Measurements from ENCODE around the gene JAZF1. TPM values are rescaled to one million over a fixed set of nuclear protein-coding genes. Genes with fewer than 3 reads are reported as not detected.

Gene JAZF1
- total and polyA plus RNA-seq, 2 of the 8 experiments (the other 6 are each of a cell fraction or from before 2014, with no cell fraction given): 2.6 to 21.8 TPM

DNA sequence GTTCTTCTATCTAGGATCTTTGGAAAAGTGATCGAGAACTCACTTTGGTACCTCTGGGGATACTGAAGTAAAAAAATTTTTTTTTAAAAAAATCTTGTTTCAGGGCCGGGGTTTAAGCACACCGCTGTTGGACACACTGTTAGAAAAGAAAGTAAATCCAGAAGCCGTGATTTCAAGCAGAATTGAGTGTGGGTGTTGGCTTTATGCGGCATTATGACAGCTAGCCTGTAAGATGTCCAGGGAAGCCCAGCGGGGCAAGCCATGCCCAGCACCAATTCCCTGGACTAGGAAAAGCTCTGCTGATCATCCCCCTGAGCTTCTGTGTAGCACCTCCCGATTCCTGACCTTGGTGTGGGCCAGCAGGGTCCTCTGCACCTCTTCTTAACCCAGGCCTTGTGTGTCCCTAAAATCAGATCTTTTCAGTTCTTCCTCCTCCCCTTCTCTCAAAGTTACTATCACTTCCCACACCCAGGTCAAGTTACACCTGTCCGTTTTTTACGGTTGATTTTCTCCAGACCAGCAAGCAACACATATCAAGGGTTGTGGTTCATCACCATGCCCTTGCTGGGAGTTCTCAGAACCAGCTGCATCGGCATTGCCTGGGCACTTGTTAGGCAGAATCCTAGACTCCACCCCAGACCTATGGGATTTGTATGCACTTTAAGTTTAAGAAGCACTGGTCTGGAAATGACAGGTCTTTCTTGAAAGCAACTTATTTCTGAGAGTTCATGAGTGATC, 235.4 kb downstream of the JAZF1 start (continued):
- TF ChIP-seq, protein P1, sequence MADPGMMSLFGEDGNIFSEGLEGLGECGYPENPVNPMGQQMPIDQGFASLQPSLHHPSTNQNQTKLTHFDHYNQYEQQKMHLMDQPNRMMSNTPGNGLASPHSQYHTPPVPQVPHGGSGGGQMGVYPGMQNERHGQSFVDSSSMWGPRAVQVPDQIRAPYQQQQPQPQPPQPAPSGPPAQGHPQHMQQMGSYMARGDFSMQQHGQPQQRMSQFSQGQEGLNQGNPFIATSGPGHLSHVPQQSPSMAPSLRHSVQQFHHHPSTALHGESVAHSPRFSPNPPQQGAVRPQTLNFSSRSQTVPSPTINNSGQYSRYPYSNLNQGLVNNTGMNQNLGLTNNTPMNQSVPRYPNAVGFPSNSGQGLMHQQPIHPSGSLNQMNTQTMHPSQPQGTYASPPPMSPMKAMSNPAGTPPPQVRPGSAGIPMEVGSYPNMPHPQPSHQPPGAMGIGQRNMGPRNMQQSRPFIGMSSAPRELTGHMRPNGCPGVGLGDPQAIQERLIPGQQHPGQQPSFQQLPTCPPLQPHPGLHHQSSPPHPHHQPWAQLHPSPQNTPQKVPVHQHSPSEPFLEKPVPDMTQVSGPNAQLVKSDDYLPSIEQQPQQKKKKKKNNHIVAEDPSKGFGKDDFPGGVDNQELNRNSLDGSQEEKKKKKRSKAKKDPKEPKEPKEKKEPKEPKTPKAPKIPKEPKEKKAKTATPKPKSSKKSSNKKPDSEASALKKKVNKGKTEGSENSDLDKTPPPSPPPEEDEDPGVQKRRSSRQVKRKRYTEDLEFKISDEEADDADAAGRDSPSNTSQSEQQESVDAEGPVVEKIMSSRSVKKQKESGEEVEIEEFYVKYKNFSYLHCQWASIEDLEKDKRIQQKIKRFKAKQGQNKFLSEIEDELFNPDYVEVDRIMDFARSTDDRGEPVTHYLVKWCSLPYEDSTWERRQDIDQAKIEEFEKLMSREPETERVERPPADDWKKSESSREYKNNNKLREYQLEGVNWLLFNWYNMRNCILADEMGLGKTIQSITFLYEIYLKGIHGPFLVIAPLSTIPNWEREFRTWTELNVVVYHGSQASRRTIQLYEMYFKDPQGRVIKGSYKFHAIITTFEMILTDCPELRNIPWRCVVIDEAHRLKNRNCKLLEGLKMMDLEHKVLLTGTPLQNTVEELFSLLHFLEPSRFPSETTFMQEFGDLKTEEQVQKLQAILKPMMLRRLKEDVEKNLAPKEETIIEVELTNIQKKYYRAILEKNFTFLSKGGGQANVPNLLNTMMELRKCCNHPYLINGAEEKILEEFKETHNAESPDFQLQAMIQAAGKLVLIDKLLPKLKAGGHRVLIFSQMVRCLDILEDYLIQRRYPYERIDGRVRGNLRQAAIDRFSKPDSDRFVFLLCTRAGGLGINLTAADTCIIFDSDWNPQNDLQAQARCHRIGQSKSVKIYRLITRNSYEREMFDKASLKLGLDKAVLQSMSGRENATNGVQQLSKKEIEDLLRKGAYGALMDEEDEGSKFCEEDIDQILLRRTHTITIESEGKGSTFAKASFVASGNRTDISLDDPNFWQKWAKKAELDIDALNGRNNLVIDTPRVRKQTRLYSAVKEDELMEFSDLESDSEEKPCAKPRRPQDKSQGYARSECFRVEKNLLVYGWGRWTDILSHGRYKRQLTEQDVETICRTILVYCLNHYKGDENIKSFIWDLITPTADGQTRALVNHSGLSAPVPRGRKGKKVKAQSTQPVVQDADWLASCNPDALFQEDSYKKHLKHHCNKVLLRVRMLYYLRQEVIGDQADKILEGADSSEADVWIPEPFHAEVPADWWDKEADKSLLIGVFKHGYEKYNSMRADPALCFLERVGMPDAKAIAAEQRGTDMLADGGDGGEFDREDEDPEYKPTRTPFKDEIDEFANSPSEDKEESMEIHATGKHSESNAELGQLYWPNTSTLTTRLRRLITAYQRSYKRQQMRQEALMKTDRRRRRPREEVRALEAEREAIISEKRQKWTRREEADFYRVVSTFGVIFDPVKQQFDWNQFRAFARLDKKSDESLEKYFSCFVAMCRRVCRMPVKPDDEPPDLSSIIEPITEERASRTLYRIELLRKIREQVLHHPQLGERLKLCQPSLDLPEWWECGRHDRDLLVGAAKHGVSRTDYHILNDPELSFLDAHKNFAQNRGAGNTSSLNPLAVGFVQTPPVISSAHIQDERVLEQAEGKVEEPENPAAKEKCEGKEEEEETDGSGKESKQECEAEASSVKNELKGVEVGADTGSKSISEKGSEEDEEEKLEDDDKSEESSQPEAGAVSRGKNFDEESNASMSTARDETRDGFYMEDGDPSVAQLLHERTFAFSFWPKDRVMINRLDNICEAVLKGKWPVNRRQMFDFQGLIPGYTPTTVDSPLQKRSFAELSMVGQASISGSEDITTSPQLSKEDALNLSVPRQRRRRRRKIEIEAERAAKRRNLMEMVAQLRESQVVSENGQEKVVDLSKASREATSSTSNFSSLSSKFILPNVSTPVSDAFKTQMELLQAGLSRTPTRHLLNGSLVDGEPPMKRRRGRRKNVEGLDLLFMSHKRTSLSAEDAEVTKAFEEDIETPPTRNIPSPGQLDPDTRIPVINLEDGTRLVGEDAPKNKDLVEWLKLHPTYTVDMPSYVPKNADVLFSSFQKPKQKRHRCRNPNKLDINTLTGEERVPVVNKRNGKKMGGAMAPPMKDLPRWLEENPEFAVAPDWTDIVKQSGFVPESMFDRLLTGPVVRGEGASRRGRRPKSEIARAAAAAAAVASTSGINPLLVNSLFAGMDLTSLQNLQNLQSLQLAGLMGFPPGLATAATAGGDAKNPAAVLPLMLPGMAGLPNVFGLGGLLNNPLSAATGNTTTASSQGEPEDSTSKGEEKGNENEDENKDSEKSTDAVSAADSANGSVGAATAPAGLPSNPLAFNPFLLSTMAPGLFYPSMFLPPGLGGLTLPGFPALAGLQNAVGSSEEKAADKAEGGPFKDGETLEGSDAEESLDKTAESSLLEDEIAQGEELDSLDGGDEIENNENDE (IDR thresholded peaks at IDR 0.05; ENCODE audit: insufficient replicate concordance, low read length): no peak
- no peak for TF ChIP-seq EP300 (IDR thresholded peaks at IDR 0.05; ENCODE audit: borderline replicate concordance in 1 of 2, low read depth in 2 of 2, low read length in 2 of 2)
- TF ChIP-seq EZH2 (IDR thresholded peaks at IDR 0.05; ENCODE audit: low read depth, low read length, severe bottlenecking): no peak
- TF ChIP-seq PHF8 (conservative IDR thresholded peaks at IDR 0.05; ENCODE audit: low read depth, low read length): no peak
- no peak for TF ChIP-seq KDM4A (IDR thresholded peaks at IDR 0.05; ENCODE audit: low read depth, low read length, severe bottlenecking)
- no peak for TF ChIP-seq SIN3A (conservative IDR thresholded peaks at IDR 0.05 in 1 of 2, IDR thresholded peaks at IDR 0.05 in 1 of 2; ENCODE audit: low read depth in 1 of 2, low read length in 2 of 2)
- TF ChIP-seq TEAD4 (IDR thresholded peaks at IDR 0.05; ENCODE audit: low read depth, low read length): no peak
- no peak for TF ChIP-seq EGR1 (IDR thresholded peaks at IDR 0.05; ENCODE audit: borderline replicate concordance, low read depth, low read length)
- no peak for TF ChIP-seq JUND (IDR thresholded peaks at IDR 0.05; ENCODE audit: low read length)
- TF ChIP-seq CEBPB (IDR thresholded peaks at IDR 0.05; ENCODE audit: low read depth, low read length): no peak

All from H1 (cell line).